Measurements from ENCODE around the gene CDYL2. TPM values are rescaled to one million over a fixed set of nuclear protein-coding genes. Genes with fewer than 3 reads are reported as not detected.

The CDYL2 gene
- total and polyA plus RNA-seq, 7 donors = 1.2 to 8.8 (median 2.5) TPM

DNA sequence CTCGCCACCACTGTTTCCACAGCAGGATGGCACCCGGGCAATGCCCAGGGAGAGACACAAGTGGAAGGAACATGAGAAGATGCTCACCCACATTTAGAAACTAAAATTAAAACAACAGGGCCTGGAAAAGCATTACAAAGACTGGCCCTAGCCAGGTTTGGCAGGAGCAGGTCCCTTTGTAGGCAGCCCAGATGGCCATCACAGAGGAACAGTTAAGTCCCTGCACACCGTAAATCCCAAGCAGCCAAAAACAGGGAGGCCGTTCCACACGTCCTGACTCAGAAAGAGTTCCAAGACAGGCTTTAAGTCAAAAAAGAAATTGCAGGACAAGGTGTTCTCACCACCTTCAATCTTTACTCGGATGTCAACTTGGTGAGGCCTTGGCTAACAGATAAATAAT lies 136.5 kb downstream of the CDYL2 start:
- Histone ChIP-seq H3K27me3 (no peaks in the 10 kb centered on the region), H3K9me3 (no peaks in the 10 kb centered on the region), H3K36me3 (no peaks in the 10 kb centered on the region), H3K27ac (no peak overlapping the region), H3K4me3 (no peak overlapping the region), H3K4me1 (no peaks in the 10 kb centered on the region)
- no peak for DNase-seq
- TF ChIP-seq, protein P1, sequence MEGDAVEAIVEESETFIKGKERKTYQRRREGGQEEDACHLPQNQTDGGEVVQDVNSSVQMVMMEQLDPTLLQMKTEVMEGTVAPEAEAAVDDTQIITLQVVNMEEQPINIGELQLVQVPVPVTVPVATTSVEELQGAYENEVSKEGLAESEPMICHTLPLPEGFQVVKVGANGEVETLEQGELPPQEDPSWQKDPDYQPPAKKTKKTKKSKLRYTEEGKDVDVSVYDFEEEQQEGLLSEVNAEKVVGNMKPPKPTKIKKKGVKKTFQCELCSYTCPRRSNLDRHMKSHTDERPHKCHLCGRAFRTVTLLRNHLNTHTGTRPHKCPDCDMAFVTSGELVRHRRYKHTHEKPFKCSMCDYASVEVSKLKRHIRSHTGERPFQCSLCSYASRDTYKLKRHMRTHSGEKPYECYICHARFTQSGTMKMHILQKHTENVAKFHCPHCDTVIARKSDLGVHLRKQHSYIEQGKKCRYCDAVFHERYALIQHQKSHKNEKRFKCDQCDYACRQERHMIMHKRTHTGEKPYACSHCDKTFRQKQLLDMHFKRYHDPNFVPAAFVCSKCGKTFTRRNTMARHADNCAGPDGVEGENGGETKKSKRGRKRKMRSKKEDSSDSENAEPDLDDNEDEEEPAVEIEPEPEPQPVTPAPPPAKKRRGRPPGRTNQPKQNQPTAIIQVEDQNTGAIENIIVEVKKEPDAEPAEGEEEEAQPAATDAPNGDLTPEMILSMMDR (IDR thresholded peaks at IDR 0.05) = no peak
- no peak for TF ChIP-seq EP300 (IDR thresholded peaks at IDR 0.05)
- no peak for TF ChIP-seq POLR2AphosphoS5 (IDR thresholded peaks at IDR 0.05)
- TF ChIP-seq POLR2A (IDR thresholded peaks at IDR 0.05) = no peak
- intact Hi-C loops (cut with DNase I) = no loop called here
- WGBS, 2 donors = 95% methylated on average over 6 of the region's 6 CpGs

DNA sequence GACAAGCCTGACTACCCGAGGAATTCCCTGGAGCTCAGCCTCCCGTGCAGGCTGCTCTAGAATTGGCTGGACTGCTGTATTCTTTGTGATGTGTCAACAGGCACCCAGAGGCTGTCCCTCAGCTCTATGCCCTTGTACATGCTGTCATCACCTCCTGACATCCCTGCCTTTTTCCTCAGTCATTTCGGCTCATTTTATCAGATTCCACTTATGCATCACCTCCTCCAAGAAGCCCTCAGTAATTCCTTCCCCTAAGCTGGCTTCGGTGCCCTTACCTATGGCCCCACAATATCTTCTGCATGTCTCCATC lies 137.2 kb downstream of the CDYL2 start:
- Histone ChIP-seq H3K4me1 (no peaks in the 10 kb centered on the region), H3K27ac (no peak overlapping the region), H3K4me3 (no peak overlapping the region), H3K36me3 (no peaks in the 10 kb centered on the region), H3K9me3 (no peaks in the 10 kb centered on the region), H3K27me3 (no peaks in the 10 kb centered on the region)
- WGBS, 2 donors = 85 to 92% methylated on average over 4 of the region's 4 CpGs
- intact Hi-C loops (cut with DNase I) = no loop called here
- TF ChIP-seq EP300 (IDR thresholded peaks at IDR 0.05) (no peak), POLR2A (IDR thresholded peaks at IDR 0.05) (no peak), POLR2AphosphoS5 (IDR thresholded peaks at IDR 0.05) (no peak)
- TF ChIP-seq, protein P1 (IDR thresholded peaks at IDR 0.05) = no peak
- no peak for DNase-seq

DNA sequence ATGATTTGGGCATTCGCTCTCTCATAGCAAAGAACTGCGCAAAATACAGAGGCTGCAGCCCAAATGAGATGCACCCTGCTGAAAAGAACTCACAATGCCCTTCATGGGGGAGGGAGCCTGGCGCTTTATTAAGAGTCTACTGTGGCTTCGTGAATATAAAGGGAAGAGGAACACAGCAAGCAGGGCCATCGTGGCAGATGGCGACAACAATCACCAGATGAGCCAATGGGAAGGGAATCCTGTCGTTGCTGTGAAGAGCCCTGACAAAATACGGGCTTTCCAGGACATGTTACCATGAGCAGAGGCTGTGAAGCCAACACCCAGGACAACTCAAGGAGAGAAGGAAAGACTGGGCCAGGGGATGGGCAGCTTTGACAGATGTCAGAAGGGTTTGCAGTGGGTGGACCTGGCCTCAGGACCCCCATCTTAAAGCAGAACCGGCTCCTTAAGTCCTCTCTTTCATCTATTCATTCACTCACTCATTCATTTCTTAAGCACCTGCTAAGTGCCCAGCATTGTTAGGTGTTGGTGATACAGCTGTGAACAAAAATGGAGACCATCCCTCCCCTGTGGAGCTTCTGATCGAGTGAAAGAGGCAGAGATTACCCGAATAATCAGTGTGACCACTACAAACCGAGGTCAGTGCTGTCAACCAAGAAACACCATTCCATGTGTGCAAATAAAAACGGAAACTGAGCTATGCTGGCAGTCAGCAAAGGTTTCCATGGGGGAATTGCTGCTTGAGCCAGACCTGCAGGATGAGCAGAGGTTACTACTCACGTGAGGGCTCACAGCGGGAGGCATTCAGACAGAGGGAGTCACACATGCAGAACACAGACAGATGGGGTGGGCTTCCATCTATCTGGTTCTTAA lies 137.8 kb downstream of the CDYL2 start:
- H3K27me3 ChIP-seq = no peaks in the 10 kb centered on the region
- no peaks in the 10 kb centered on the region for H3K4me1 ChIP-seq
- intact Hi-C loops (cut with DNase I) = no loop called here
- DNase-seq = no peak
- H3K27ac ChIP-seq = no peak overlapping the region
- WGBS, 2 donors = 84 to 88% methylated on average over 15 of the region's 15 CpGs
- H3K36me3 ChIP-seq = no peaks in the 10 kb centered on the region
- no peaks in the 10 kb centered on the region for H3K9me3 ChIP-seq
- TF ChIP-seq POLR2AphosphoS5 (IDR thresholded peaks at IDR 0.05) (no peak), POLR2A (IDR thresholded peaks at IDR 0.05) (no peak), EP300 (IDR thresholded peaks at IDR 0.05) (no peak)
- TF ChIP-seq, protein P1 (IDR thresholded peaks at IDR 0.05) = no peak
- H3K4me3 ChIP-seq = no peak overlapping the region

DNA sequence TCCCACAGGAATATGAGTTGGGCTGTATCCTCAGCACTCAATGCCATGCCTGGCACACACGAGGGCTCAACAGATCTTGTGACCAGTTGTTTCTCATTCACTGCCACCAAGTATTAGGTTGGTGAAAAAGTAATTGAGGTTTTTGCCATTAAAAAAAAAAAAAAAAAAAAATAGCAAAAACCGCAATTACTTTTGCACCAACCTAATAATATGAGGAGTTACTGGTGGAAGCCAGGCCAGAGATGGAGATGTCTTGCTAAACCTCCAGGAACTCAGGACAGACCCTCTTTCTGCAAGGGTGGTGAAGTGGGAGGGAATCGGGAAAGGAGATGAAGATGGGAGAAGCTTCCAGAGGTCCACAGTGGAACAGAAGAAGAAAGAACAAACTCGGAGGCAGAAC lies 139.0 kb downstream of the CDYL2 start:
- no peak for DNase-seq
- TF ChIP-seq EP300 (IDR thresholded peaks at IDR 0.05) = no peak
- TF ChIP-seq, protein P1 (IDR thresholded peaks at IDR 0.05) = no peak
- no peak for TF ChIP-seq POLR2A (IDR thresholded peaks at IDR 0.05)
- Histone ChIP-seq H3K27me3 (no peaks in the 10 kb centered on the region), H3K4me1 (no peaks in the 10 kb centered on the region), H3K27ac (no peak overlapping the region), H3K9me3 (no peaks in the 10 kb centered on the region), H3K4me3 (no peak overlapping the region), H3K36me3 (no peaks in the 10 kb centered on the region)
- 91% methylated on average over 4 of the region's 4 CpGs for WGBS, 2 donors
- intact Hi-C loops (cut with DNase I) = no loop called here

DNA sequence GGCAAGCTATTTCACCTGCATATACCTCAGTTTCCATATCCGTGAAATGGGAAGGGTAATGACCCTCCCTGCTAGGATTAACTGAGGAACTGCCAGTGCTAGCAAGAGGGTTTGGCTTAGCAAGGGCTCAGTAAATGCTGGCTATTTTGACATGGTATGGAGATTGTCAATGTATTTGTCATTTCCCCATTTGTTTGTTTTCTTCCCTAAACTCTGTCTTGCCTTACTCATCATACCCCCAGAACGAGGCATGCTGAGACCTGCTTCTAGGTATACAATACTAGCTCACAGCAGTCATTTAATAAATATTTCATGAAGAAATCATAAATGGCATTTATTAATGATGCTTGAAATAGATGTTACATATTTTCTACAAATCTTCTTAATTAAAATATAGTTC lies 139.6 kb downstream of the CDYL2 start:
- no peaks in the 10 kb centered on the region for H3K27me3 ChIP-seq
- no peak overlapping the region for H3K4me3 ChIP-seq
- no peaks in the 10 kb centered on the region for H3K4me1 ChIP-seq
- TF ChIP-seq, protein P1 (IDR thresholded peaks at IDR 0.05) = no peak
- TF ChIP-seq EP300 (IDR thresholded peaks at IDR 0.05) (no peak), POLR2AphosphoS5 (IDR thresholded peaks at IDR 0.05) (no peak), POLR2A (IDR thresholded peaks at IDR 0.05) (no peak)
- 39 to 92% methylated on average over 2 of the region's 2 CpGs for WGBS, 2 donors
- intact Hi-C loops (cut with DNase I) = no loop called here
- H3K27ac ChIP-seq = no peak overlapping the region
- H3K9me3 ChIP-seq = no peaks in the 10 kb centered on the region
- no peaks in the 10 kb centered on the region for H3K36me3 ChIP-seq
- no peak for DNase-seq
